ENCODE measurements around the gene EN1.

EN1 gene

DNA sequence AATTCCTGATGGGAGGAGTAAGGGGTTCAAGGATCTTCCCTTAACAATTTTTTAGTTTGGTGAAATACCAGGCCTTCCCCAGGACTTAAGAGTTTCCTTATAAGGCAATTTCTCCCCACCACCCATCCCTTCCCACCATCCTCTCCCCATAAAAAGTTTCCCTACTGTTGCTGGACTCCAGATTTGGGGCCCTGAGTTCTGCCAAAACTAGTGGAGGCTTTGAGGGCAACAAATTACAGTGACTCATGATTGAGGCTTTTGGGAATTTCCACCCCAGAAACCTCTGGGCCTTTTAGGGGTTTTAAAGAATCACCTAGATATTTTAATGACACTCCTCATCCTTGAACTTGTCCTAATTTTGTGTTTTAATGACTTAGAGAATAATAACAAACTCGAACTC is 14.3 kb upstream of the EN1 start:
- DNase-seq (ENCODE audit: low spot score), result no peak
- in situ Hi-C loops (cut with MboI; ENCODE audit: low sequenced_read_pairs, unreplicated experiment), result loop anchor here (25.0 kb wide), 1 partner anchor 824 kb away; no protein-coding TSS in a partner anchor
- TF ChIP-seq, protein P1, sequence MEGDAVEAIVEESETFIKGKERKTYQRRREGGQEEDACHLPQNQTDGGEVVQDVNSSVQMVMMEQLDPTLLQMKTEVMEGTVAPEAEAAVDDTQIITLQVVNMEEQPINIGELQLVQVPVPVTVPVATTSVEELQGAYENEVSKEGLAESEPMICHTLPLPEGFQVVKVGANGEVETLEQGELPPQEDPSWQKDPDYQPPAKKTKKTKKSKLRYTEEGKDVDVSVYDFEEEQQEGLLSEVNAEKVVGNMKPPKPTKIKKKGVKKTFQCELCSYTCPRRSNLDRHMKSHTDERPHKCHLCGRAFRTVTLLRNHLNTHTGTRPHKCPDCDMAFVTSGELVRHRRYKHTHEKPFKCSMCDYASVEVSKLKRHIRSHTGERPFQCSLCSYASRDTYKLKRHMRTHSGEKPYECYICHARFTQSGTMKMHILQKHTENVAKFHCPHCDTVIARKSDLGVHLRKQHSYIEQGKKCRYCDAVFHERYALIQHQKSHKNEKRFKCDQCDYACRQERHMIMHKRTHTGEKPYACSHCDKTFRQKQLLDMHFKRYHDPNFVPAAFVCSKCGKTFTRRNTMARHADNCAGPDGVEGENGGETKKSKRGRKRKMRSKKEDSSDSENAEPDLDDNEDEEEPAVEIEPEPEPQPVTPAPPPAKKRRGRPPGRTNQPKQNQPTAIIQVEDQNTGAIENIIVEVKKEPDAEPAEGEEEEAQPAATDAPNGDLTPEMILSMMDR (IDR thresholded peaks at IDR 0.05; ENCODE audit: borderline replicate concordance, control extremely low read depth, extremely low read depth, insufficient read depth, missing control alignments), result no peak

DNA sequence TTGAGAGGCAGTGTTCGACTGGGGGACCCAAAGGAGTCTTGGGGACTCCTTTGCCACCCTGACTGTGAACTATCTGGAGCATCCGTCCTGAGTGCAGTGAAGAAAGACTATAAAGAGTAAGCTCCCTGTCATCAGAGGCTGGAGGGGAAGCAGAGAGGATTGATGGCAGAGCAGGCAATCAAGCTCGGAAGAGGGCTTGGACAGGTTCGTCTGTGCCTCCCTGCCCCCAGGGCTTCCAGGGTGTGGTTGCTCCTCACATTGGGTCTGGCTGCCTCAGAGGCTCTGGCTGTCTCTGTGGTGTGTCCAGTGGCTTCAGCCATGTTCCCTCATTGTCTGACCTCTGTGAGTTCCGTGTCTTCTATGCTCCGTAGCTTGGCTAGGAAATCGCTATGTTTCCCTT is 13.8 kb upstream of the EN1 start:
- TF ChIP-seq, protein P1 (IDR thresholded peaks at IDR 0.05; ENCODE audit: borderline replicate concordance, control extremely low read depth, extremely low read depth, insufficient read depth, missing control alignments), result no peak
- in situ Hi-C loops (cut with MboI; ENCODE audit: low sequenced_read_pairs, unreplicated experiment), result loop anchor here (25.0 kb wide), 1 partner anchor 824 kb away; no protein-coding TSS in a partner anchor
- no peak for DNase-seq (ENCODE audit: low spot score)

DNA sequence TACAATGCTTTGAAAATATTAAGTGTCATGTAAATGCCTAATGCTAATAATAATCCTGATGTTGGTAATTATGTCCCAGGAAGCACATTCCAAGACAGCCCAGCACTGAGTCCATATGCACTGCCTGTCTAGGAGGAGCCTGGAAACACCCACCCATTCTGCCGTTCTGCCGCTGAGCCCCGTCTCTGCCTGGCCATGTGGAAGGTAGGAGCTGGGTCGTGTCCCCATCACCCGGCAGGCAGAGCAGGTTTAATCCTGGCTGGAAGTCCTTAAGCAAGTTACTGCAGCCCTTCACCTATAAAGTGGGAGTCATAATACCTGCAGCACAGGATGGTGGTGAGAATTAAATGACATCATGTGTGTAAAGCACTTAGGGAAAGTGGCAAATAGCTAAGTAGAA is 13.1 kb upstream of the EN1 start:
- TF ChIP-seq, protein P1 (IDR thresholded peaks at IDR 0.05; ENCODE audit: borderline replicate concordance, control extremely low read depth, extremely low read depth, insufficient read depth, missing control alignments), result no peak
- no peak for DNase-seq (ENCODE audit: low spot score)
- in situ Hi-C loops (cut with MboI; ENCODE audit: low sequenced_read_pairs, unreplicated experiment), result loop anchor here (25.0 kb wide), 1 partner anchor 823 kb away; no protein-coding TSS in a partner anchor

DNA sequence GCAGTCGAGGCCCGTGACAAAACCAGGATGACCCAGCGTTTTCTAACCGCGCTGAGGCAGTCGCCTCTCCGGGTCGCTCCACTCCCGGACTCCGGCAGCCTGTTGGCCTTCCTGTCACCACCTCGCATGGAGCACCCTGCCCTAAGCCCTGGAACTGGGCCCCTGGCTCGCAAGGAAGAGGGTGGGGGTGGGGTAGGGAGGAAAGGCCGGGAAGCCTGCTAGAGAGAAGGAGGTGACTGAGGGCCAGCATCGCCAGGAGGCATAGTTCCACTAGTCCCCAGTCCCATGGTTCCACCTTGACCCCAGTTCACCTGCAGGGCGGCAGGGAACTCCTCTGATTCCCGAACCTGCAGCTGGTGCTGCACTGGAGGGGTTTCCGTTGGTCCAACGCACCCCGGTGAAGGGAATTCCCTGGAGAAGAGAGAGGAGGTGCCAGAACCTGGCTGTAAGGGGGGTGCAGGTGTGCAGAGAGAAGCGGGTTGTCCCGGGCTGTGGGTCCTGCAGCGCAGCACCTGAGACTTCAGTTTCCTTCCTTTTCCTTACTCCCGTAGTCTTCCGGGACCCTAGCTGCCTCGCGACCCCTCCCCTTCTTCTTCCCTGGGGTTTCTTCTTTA is 11.8 kb upstream of the EN1 start:
- TF ChIP-seq, protein P1 (IDR thresholded peaks at IDR 0.05; ENCODE audit: borderline replicate concordance, control extremely low read depth, extremely low read depth, insufficient read depth, missing control alignments), result no peak
- peak; percentile 16 for DNase-seq (ENCODE audit: low spot score)
- in situ Hi-C loops (cut with MboI; ENCODE audit: low sequenced_read_pairs, unreplicated experiment), result loop anchor here (10.0 to 25.0 kb wide), 2 partner anchors 634 to 822 kb away; no protein-coding TSS in a partner anchor

DNA sequence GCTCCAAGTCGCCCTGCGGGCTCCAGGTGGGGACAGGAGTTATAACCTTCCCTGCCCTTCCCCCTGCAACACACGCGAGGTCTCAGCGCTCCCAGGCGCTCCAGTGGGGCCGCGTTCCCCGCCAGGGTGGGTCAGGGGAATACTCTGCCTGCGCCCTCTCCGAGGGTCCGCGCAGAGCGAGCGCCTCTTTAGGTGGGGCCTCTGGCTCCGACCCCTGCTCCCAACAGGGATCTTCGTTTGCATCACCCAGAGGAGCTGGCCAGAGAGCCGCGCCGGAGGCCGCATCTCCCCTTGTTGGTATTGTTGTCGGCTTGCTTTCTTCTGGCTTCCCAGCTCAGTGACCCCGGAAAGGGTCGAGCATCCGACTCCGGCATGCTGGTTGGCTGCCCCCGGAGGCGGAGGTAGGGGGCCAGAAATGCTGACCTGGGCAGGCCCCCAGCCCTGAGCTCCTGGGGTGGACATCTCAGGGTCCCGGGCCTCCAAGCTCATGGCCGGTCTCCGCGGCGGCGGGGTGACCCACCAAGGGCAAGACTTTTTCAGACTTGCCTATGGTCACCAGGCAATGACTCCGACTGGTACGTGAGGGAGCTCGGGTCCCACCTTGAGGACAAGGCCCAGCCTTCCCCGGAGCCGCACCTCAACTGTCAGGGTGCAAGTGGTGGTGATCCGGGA is 11.2 kb upstream of the EN1 start:
- peak; percentile 29 for DNase-seq (ENCODE audit: low spot score)
- in situ Hi-C loops (cut with MboI; ENCODE audit: low sequenced_read_pairs, unreplicated experiment), result loop anchor here (10.0 to 25.0 kb wide), 2 partner anchors 634 to 821 kb away; no protein-coding TSS in a partner anchor
- TF ChIP-seq, protein P1 (IDR thresholded peaks at IDR 0.05; ENCODE audit: borderline replicate concordance, control extremely low read depth, extremely low read depth, insufficient read depth, missing control alignments), result no peak

DNA sequence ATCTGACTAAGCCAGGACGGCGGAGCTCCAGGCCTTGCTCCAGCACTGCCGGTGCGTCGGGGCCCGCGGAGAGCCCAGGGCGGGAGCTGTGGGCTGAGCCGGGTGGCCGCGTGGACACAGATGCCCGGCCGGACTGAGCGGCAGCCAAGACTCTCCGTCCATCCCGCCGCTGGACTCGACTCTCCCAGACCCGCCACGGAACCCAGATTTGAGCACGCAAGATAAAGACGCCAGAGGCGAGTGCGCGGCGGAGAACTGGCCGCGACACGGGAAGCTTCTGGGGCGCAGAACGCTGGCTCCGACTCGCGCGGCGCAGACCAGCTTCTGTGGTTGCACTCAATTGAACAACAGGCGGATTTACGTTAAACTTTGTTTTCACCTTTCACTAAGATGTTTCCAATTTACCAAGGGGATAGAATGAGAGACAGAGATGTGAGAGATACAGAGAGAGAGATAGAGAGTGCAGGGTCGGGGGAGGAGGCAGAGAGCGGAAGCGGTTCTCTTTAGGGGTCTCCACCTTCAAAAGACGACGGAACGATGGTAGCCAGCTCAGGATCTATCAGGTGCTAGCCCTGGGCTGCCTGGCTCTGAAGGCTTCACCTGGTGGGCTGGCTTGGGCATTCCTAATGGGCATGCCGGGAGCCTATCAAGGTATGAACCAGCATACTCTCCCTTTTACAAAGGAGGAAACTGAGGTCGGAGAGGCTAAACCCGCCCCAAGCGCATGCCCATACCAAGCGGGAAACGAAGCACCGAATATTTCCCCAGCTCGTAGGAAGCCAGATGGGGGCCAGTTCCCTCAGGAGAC is 10.4 kb upstream of the EN1 start:
- in situ Hi-C loops (cut with MboI; ENCODE audit: low sequenced_read_pairs, unreplicated experiment), result loop anchor here (10.0 to 25.0 kb wide), 2 partner anchors 633 to 821 kb away; no protein-coding TSS in a partner anchor
- TF ChIP-seq, protein P1 (IDR thresholded peaks at IDR 0.05; ENCODE audit: borderline replicate concordance, control extremely low read depth, extremely low read depth, insufficient read depth, missing control alignments), result no peak
- DNase-seq (ENCODE audit: low spot score), result peak; percentile 24
